KOPT-K1 (cell line): ENCODE results near the gene DCXR.
A peak's percentile ranks its signal among the peaks of the same experiment; 100 is the strongest.

ENCODE experiments used
- H3K27ac ChIP-seq: fragments of 200-600 bp; sonication (generic); 2 replicates; pipeline ENCODE4 v1.5.1; 2016; ENCODE audit warnings: antibody characterized with exemption, mild to moderate bottlenecking, low read depth, low read length; ENCODE audit not compliant: poor library complexity, severe bottlenecking
- H3K36me3 ChIP-seq: fragments of 200-600 bp; sonication (generic); 2 replicates; pipeline ENCODE4 v1.5.1; 2017; ENCODE audit warnings: antibody characterized with exemption, mild to moderate bottlenecking, low read length, moderate library complexity; ENCODE audit not compliant: insufficient read depth
- H3K9me3 ChIP-seq: fragments of 200-600 bp; sonication (generic); 2 replicates; pipeline ENCODE4 v1.5.1; 2017; ENCODE audit warnings: antibody characterized with exemption, low read length, mild to moderate bottlenecking; ENCODE audit not compliant: insufficient read depth, poor library complexity, severe bottlenecking

Gene DCXR

GRCh38 chr17:82029990-82030469, 7.5 kb downstream of the DCXR start:
- Histone ChIP-seq H3K9me3 (no peaks in the 10 kb centered on the region), H3K27ac (no peak overlapping the region), H3K36me3 (peaks cover 34% of the 10 kb centered on the region; the same call in 1 of the 2 replicates)

GRCh38 chr17:82029391-82029790, 8.1 kb downstream of the DCXR start:
- H3K36me3 ChIP-seq = peaks cover 34% of the 10 kb centered on the region; the same call in 1 of the 2 replicates
- H3K27ac ChIP-seq = no peak overlapping the region
- H3K9me3 ChIP-seq = no peaks in the 10 kb centered on the region

GRCh38 chr17:82028966-82029365, 8.5 kb downstream of the DCXR start:
- H3K36me3 ChIP-seq = peaks cover 34% of the 10 kb centered on the region; the same call in 1 of the 2 replicates
- H3K9me3 ChIP-seq = no peaks in the 10 kb centered on the region

GRCh38 chr17:82028246-82028645, 9.3 kb downstream of the DCXR start:
- Histone ChIP-seq H3K36me3 (peaks cover 34% of the 10 kb centered on the region; the same call in 1 of the 2 replicates), H3K27ac (no peak overlapping the region), H3K9me3 (no peaks in the 10 kb centered on the region)

More at GRCh38 chr17:82028966-82029365, 8.5 kb downstream of the DCXR start:
- no peak overlapping the region for H3K27ac ChIP-seq

- H3K36me3 ChIP-seq = peaks cover 34% of the 10 kb centered on the region; the same call in 1 of the 2 replicates
- H3K9me3 ChIP-seq = no peaks in the 10 kb centered on the region
- no peak overlapping the region for H3K27ac ChIP-seq
These were observed 11.9 kb downstream of the DCXR start for GRCh38 chr17:82025401-82026107.

GRCh38 chr17:82024859-82025258, 12.6 kb downstream of the DCXR start:
- Histone ChIP-seq H3K27ac (no peak overlapping the region), H3K9me3 (no peaks in the 10 kb centered on the region), H3K36me3 (peaks cover 30% of the 10 kb centered on the region; the same call in 1 of the 2 replicates)

GRCh38 chr17:82023447-82024241, 13.9 kb downstream of the DCXR start:
- Histone ChIP-seq H3K9me3 (no peaks in the 10 kb centered on the region), H3K36me3 (peaks cover 28% of the 10 kb centered on the region), H3K27ac (peak overlapping the region; percentile 70)

GRCh38 chr17:82022981-82023446, 14.5 kb downstream of the DCXR start, which contains the start of gene LRRC45:
Gene LRRC45, plus strand, starts transcription at chr17:82023305. Its CDS starts 339 bp downstream, at chr17:82023644.
- Histone ChIP-seq H3K36me3 (peaks cover 28% of the 10 kb centered on the region), H3K9me3 (no peaks in the 10 kb centered on the region), H3K27ac (peak within 1 kb of the TSS; percentile 82)

GRCh38 chr17:82022310-82022980, 15.1 kb downstream of the DCXR start, which contains the start of gene CENPX:
Gene CENPX, minus strand, starts transcription at chr17:82022878. Its CDS starts 17 bp downstream, at chr17:82022861.
- Histone ChIP-seq H3K9me3 (no peaks in the 10 kb centered on the region), H3K36me3 (peaks cover 26% of the 10 kb centered on the region), H3K27ac (peak within 1 kb of the TSS; percentile 82)

GRCh38 chr17:82021900-82022309, 15.6 kb downstream of the DCXR start:
- Histone ChIP-seq H3K36me3 (peaks cover 24% of the 10 kb centered on the region), H3K27ac (peak overlapping the region; percentile 82), H3K9me3 (no peaks in the 10 kb centered on the region)

- Histone ChIP-seq H3K9me3 (no peaks in the 10 kb centered on the region), H3K36me3 (peaks cover 23% of the 10 kb centered on the region), H3K27ac (peak overlapping the region; percentile 82)
These were observed 16.2 kb downstream of the DCXR start for GRCh38 chr17:82021107-82021899.

GRCh38 chr17:82020572-82021106, 16.9 kb downstream of the DCXR start:
- no peak overlapping the region for H3K27ac ChIP-seq
- H3K36me3 ChIP-seq = peaks cover 23% of the 10 kb centered on the region

GRCh38 chr17:82019690-82020571, 17.6 kb downstream of the DCXR start:
- Histone ChIP-seq H3K9me3 (no peaks in the 10 kb centered on the region), H3K36me3 (peaks cover 23% of the 10 kb centered on the region), H3K27ac (no peak overlapping the region)

More at GRCh38 chr17:82020572-82021106, 16.9 kb downstream of the DCXR start:
- H3K9me3 ChIP-seq = no peaks in the 10 kb centered on the region
